HepG2 (cell line): Measurements from ENCODE around the gene NISCH. TPM values are rescaled to one million over a fixed set of nuclear protein-coding genes. Genes with fewer than 3 reads are reported as not detected.

Experiments
- ADNP ChIP-seq: sonication (generic); formaldehyde crosslinking; IDR thresholded peaks from 2 replicates; pipeline ENCODE4 v1.4.0; 2020; ENCODE audit warnings: missing genetic modification reagents
- AHR ChIP-seq: IDR thresholded peaks from 2 replicates; pipeline ENCODE4 v1.6.1; 2018; ENCODE audit warnings: missing genetic modification reagents, missing compliant biosample characterization
- ARID4A ChIP-seq: sonication (generic); formaldehyde crosslinking; IDR thresholded peaks from 2 replicates; pipeline ENCODE4 v1.5.0; 2020; ENCODE audit warnings: mild to moderate bottlenecking, missing genetic modification reagents, borderline replicate concordance
- BCL6 ChIP-seq: IDR thresholded peaks from 2 replicates; pipeline ENCODE4 v1.6.1; 2016; ENCODE audit warnings: missing genetic modification reagents, missing compliant biosample characterization
- BHLHE40 ChIP-seq: IDR thresholded peaks from 2 replicates; pipeline ENCODE4 v1.6.1; 2011; ENCODE audit warnings: low read length, improper control_type of control experiment
- BORCS8-MEF2B ChIP-seq: sonication (generic); formaldehyde crosslinking; IDR thresholded peaks from 2 replicates; pipeline ENCODE4 v1.8.0; 2022; ENCODE audit warnings: mild to moderate bottlenecking, missing genetic modification reagents
- DR1 ChIP-seq: sonication (generic); formaldehyde crosslinking; IDR thresholded peaks from 2 replicates; pipeline ENCODE4 v1.8.0; 2021; ENCODE audit warnings: mild to moderate bottlenecking, missing genetic modification reagents, inconsistent platforms
- E2F1 ChIP-seq: sonication (generic); formaldehyde crosslinking; IDR thresholded peaks from 2 replicates; pipeline ENCODE4 v1.5.0; 2020; ENCODE audit warnings: missing genetic modification reagents
- MXI1 ChIP-seq: IDR thresholded peaks from 3 replicates; pipeline ENCODE4 v1.6.1; 2012; ENCODE audit warnings: low read depth, low read length, inconsistent platforms, borderline replicate concordance
- PBX2 ChIP-seq: IDR thresholded peaks from 2 replicates; pipeline ENCODE4 v1.6.1; 2016; ENCODE audit warnings: control low read depth
- RAD51 ChIP-seq: fragments of 450-650 bp; IDR thresholded peaks from 2 replicates; pipeline ENCODE4 v1.6.1; 2016; ENCODE audit warnings: borderline replicate concordance
- RARA ChIP-seq: IDR thresholded peaks from 2 replicates; pipeline ENCODE4 v1.6.1; 2016; ENCODE audit warnings: missing genetic modification reagents, missing compliant biosample characterization
- RFXANK ChIP-seq: IDR thresholded peaks from 2 replicates; pipeline ENCODE4 v1.6.1; 2016
- ZFP82 ChIP-seq: sonication (generic); formaldehyde crosslinking; IDR thresholded peaks from 2 replicates; pipeline ENCODE4 v1.5.1; 2020; ENCODE audit warnings: mild to moderate bottlenecking, missing genetic modification reagents, borderline replicate concordance
- ZNF224 ChIP-seq: sonication (generic); formaldehyde crosslinking; IDR thresholded peaks from 2 replicates; pipeline ENCODE4 v1.5.0; 2020; ENCODE audit warnings: mild to moderate bottlenecking, missing genetic modification reagents
- ZNF446 ChIP-seq: sonication (generic); formaldehyde crosslinking; IDR thresholded peaks from 2 replicates; pipeline ENCODE4 v1.5.0; 2020; ENCODE audit warnings: mild to moderate bottlenecking, missing genetic modification reagents
- ZNF546 ChIP-seq: sonication (generic); formaldehyde crosslinking; conservative IDR thresholded peaks from 2 replicates; pipeline ENCODE4 v1.8.1; 2023; ENCODE audit warnings: mild to moderate bottlenecking, missing genetic modification reagents
- ZNF713 ChIP-seq: sonication (generic); formaldehyde crosslinking; IDR thresholded peaks from 2 replicates; pipeline ENCODE4 v1.4.0; 2020; ENCODE audit warnings: mild to moderate bottlenecking, missing genetic modification reagents
- polyA plus RNA-seq, 8 experiments: library from polyadenylated mRNA; depleted of rRNA in 3 of 8; stranded (reverse) in 7 of 8; unstranded in 1 of 8; fragments of >200 nt; fragmentation: Illumina TruSeq in 4 of 8; extraction: Trizol in 4 of 8; gene quantifications; 2 replicates each; pipeline versions ENCODE4 v1.2.1 to v1.2.3, GENCODE V29; 2011 to 2016; ENCODE audit warnings: low read depth in 4 of 8, missing spikeins in 1 of 8, mixed read lengths in 1 of 8; ENCODE audit not compliant: insufficient read depth in 1 of 8
- total RNA-seq, 5 experiments: library from RNA; depleted of rRNA; stranded (reverse); fragments of >200 nt; fragmentation: Illumina TruSeq; extraction: Trizol; gene quantifications; 2 replicates each; pipeline ENCODE4 v1.2.3, GENCODE V29; 2016; ENCODE audit warnings: low read depth in 1 of 5
- TF ChIP-seq, protein P1 (sequence below): sonication (generic); formaldehyde crosslinking; IDR thresholded peaks from 2 replicates; pipeline ENCODE4; 2020; ENCODE audit warnings: missing genetic modification reagents, mild to moderate bottlenecking, borderline replicate concordance
- TF ChIP-seq, protein P2 (sequence below): sonication (generic); formaldehyde crosslinking; IDR thresholded peaks from 2 replicates; pipeline ENCODE4 v1.4.0; 2020; ENCODE audit warnings: mild to moderate bottlenecking, low read depth, missing genetic modification reagents

NISCH gene
- total and polyA plus RNA-seq, 2 of the 13 experiments (the other 11 are each of a cell fraction or from before 2014, with no cell fraction given): 27.0 to 47.6 TPM

- peak; percentile 67; the same call in 1 of the 2 replicates for TF ChIP-seq ARID4A (CRISPR knock-in tag)
- TF ChIP-seq DR1 (CRISPR knock-in tag): no peak
- TF ChIP-seq, protein P1, sequence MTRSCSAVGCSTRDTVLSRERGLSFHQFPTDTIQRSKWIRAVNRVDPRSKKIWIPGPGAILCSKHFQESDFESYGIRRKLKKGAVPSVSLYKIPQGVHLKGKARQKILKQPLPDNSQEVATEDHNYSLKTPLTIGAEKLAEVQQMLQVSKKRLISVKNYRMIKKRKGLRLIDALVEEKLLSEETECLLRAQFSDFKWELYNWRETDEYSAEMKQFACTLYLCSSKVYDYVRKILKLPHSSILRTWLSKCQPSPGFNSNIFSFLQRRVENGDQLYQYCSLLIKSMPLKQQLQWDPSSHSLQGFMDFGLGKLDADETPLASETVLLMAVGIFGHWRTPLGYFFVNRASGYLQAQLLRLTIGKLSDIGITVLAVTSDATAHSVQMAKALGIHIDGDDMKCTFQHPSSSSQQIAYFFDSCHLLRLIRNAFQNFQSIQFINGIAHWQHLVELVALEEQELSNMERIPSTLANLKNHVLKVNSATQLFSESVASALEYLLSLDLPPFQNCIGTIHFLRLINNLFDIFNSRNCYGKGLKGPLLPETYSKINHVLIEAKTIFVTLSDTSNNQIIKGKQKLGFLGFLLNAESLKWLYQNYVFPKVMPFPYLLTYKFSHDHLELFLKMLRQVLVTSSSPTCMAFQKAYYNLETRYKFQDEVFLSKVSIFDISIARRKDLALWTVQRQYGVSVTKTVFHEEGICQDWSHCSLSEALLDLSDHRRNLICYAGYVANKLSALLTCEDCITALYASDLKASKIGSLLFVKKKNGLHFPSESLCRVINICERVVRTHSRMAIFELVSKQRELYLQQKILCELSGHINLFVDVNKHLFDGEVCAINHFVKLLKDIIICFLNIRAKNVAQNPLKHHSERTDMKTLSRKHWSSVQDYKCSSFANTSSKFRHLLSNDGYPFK (CRISPR knock-in tag): peak; percentile 20; the same call in 1 of the 2 replicates
- peak; percentile 61; the same call in 1 of the 2 replicates for TF ChIP-seq RAD51
- TF ChIP-seq RARA (CRISPR knock-in tag): peak; percentile 71
- no peak for TF ChIP-seq ZNF446 (CRISPR knock-in tag)
- TF ChIP-seq ZNF713 (CRISPR knock-in tag): no peak
- no peak for TF ChIP-seq E2F1 (CRISPR knock-in tag)
- no peak for TF ChIP-seq ZNF224 (CRISPR knock-in tag)
- TF ChIP-seq BORCS8-MEF2B (CRISPR knock-in tag): 0 out of 2 replicates have a peak, but pooled peaks have one; percentile 33
- peak; percentile 76 for TF ChIP-seq BHLHE40
- TF ChIP-seq ZNF546 (CRISPR knock-in tag): no peak
- TF ChIP-seq BCL6 (CRISPR knock-in tag): peak; percentile 48; the same call in 1 of the 2 replicates
- TF ChIP-seq RFXANK (CRISPR knock-in tag): no peak
- TF ChIP-seq MXI1: peak; percentile 22; the same call in 1 of the 3 replicates
- no peak for TF ChIP-seq ZFP82 (CRISPR knock-in tag)
- no peak for TF ChIP-seq PBX2 (CRISPR knock-in tag)
- no peak for TF ChIP-seq ADNP
- no peak for TF ChIP-seq AHR (CRISPR knock-in tag)
- TF ChIP-seq, protein P2, sequence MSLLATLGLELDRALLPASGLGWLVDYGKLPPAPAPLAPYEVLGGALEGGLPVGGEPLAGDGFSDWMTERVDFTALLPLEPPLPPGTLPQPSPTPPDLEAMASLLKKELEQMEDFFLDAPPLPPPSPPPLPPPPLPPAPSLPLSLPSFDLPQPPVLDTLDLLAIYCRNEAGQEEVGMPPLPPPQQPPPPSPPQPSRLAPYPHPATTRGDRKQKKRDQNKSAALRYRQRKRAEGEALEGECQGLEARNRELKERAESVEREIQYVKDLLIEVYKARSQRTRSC (CRISPR knock-in tag): no peak
These were observed 3.9 kb upstream of the NISCH start (continued) for GRCh38 chr3:52451237-52452083.
